ENCODE results near the gene ARHGDIA.

ARHGDIA gene

DNA sequence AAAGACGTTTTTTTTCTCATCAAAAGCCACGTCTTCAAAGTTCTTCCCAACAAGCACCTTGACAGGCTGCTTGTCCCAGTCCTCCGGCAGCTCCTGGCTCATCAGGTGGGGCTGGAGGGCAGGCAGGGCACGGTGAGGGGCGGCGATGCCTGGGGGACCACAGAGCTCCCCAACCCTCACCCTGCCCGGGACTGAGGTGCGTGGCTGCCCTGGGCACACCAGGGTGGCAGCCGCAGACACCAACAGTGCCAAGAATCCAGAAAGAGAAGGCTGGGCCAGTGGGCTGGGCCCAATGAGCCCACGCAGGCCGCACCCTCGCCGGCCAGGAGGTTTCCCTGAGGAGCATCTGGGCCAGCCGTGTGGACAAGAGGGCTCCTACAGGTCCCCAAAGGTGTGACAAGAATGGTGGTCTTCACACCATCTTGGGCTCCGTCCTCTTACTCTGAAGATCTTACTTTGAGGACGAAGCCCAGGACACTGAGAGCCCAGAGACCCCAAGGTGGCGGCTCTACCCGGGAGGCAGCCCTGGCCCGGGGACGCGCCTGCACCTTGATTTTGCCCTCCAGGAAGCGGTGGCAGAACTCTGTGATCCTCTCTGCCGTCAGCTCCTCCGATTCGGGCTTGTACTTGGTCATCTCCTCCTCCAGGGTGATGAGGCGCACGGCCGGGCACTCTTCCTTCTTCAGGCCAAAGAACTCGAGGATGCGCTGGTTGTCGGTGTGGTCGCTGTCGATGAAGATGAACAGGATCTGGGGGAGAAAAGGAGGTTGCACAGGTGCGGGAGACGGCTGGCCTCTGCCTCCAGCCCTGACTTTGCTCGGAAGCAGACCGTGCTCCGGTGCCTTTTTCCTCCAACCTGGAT lies 25.0 kb downstream of the ARHGDIA start:
- DNase-seq (ENCODE audit: low read depth, low spot score) = no peak
- H3K4me3 ChIP-seq (ENCODE audit: low read depth, low read length) = no peak overlapping the region
- TF ChIP-seq CTCF (IDR thresholded peaks at IDR 0.05; ENCODE audit: low read depth, low read length) = no peak
- in situ Hi-C loops (cut with HindIII; ENCODE audit: low sequenced_read_pairs) = no loop called here

- in situ Hi-C loops (cut with HindIII; ENCODE audit: low sequenced_read_pairs) = no loop called here
- H3K4me3 ChIP-seq (ENCODE audit: low read depth, low read length) = no peak overlapping the region
- no peak for TF ChIP-seq CTCF (IDR thresholded peaks at IDR 0.05; ENCODE audit: low read depth, low read length)
- no peak for DNase-seq (ENCODE audit: low read depth, low spot score)
These were observed 25.8 kb downstream of the ARHGDIA start for GRCh38 chr17:81845361-81845760.

DNA sequence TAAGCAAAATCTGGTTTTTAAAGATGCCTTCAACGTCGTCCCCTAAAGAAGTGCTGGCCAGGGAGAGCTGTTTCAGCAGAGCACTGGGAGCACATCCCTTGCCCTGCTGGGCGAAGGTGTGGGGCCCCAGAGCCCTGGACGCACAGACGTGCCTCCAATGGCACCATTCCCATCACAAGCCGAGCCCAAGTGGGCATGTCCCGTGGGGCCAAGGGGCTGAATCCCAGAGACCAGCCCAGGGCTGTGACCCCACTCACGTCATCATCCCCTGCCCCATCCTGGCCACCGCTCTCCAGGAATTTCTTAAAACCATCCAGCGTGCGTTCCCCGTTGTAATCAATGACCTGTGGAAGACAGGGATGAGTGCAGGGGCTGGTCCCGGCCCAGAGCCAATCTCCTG lies 26.2 kb downstream of the ARHGDIA start:
- DNase-seq (ENCODE audit: low read depth, low spot score) = no peak
- TF ChIP-seq CTCF (IDR thresholded peaks at IDR 0.05; ENCODE audit: low read depth, low read length) = no peak
- in situ Hi-C loops (cut with HindIII; ENCODE audit: low sequenced_read_pairs) = no loop called here
- H3K4me3 ChIP-seq (ENCODE audit: low read depth, low read length) = no peak overlapping the region

DNA sequence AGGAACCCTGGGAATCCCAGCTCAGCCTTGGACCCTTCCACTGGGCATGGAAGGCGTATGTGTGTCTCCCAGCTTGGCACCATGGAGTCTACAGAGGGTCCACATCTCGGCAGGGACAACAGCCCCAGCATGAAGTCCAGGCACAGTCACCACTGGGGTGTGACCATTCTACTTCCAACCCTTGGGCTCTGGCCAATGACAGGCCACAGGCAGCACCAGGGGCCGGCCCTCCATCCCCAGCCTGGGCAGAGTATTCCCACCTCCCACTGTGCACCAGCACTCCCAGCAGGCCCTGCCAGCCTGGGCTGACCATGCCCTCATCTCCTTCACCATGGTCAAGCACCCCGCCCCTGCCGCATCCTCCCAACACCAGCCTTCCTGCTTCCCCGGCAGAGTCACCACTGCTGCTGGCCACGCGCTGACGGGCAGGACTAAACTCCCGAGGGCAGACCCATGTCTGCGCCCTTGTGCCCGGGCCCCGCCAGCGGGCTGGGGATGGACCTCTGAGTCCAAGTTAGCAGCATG lies 26.7 kb downstream of the ARHGDIA start:
- in situ Hi-C loops (cut with HindIII; ENCODE audit: low sequenced_read_pairs) = no loop called here
- TF ChIP-seq CTCF (IDR thresholded peaks at IDR 0.05; ENCODE audit: low read depth, low read length) = no peak
- no peak overlapping the region for H3K4me3 ChIP-seq (ENCODE audit: low read depth, low read length)
- no peak for DNase-seq (ENCODE audit: low read depth, low spot score)

GRCh38 chr17:81843713-81844326 lies 27.3 kb downstream of the ARHGDIA start:
- H3K4me3 ChIP-seq (ENCODE audit: low read depth, low read length) = no peak overlapping the region
- in situ Hi-C loops (cut with HindIII; ENCODE audit: low sequenced_read_pairs) = no loop called here
- DNase-seq (ENCODE audit: low read depth, low spot score) = no peak
- TF ChIP-seq CTCF (IDR thresholded peaks at IDR 0.05; ENCODE audit: low read depth, low read length) = no peak

- DNase-seq (ENCODE audit: low read depth, low spot score) = no peak
- H3K4me3 ChIP-seq (ENCODE audit: low read depth, low read length) = no peak overlapping the region
- in situ Hi-C loops (cut with HindIII; ENCODE audit: low sequenced_read_pairs) = no loop called here
- TF ChIP-seq CTCF (IDR thresholded peaks at IDR 0.05; ENCODE audit: low read depth, low read length) = no peak
These were observed 28.2 kb downstream of the ARHGDIA start for GRCh38 chr17:81842725-81843504.

All from astrocyte of the spinal cord (primary cell).